ENCODE data around the gene JAZF1.

Gene JAZF1

GRCh38 chr7:28003408-28003807 is 177.2 kb downstream of the JAZF1 start:
- Histone ChIP-seq H3K4me1 (ENCODE audit: control insufficient read depth, insufficient read depth, low read length) (no peaks in the 10 kb centered on the region), H3K4me3 (ENCODE audit: low read length) (no peak overlapping the region), H3K9me3 (ENCODE audit: control insufficient read depth, low read length) (no peaks in the 10 kb centered on the region), H3K36me3 (ENCODE audit: control insufficient read depth, insufficient read depth, low read length) (no peaks in the 10 kb centered on the region), H3K27me3 (ENCODE audit: control insufficient read depth, insufficient read depth, low read length) (no peaks in the 10 kb centered on the region), H3K9ac (ENCODE audit: low read length) (no peak overlapping the region)

GRCh38 chr7:28002638-28003037 is 178.0 kb downstream of the JAZF1 start:
- H3K9me3 ChIP-seq (ENCODE audit: control insufficient read depth, low read length): no peaks in the 10 kb centered on the region
- no peaks in the 10 kb centered on the region for H3K27me3 ChIP-seq (ENCODE audit: control insufficient read depth, insufficient read depth, low read length)
- no peaks in the 10 kb centered on the region for H3K36me3 ChIP-seq (ENCODE audit: control insufficient read depth, insufficient read depth, low read length)
- H3K4me3 ChIP-seq (ENCODE audit: low read length): no peak overlapping the region
- H3K4me1 ChIP-seq (ENCODE audit: control insufficient read depth, insufficient read depth, low read length): no peaks in the 10 kb centered on the region
- no peak overlapping the region for H3K9ac ChIP-seq (ENCODE audit: low read length)

GRCh38 chr7:28001896-28002295 is 178.7 kb downstream of the JAZF1 start:
- Histone ChIP-seq H3K4me3 (ENCODE audit: low read length) (no peak overlapping the region), H3K27me3 (ENCODE audit: control insufficient read depth, insufficient read depth, low read length) (no peaks in the 10 kb centered on the region), H3K4me1 (ENCODE audit: control insufficient read depth, insufficient read depth, low read length) (no peaks in the 10 kb centered on the region), H3K9me3 (ENCODE audit: control insufficient read depth, low read length) (no peaks in the 10 kb centered on the region), H3K9ac (ENCODE audit: low read length) (no peak overlapping the region), H3K36me3 (ENCODE audit: control insufficient read depth, insufficient read depth, low read length) (no peaks in the 10 kb centered on the region)

DNA sequence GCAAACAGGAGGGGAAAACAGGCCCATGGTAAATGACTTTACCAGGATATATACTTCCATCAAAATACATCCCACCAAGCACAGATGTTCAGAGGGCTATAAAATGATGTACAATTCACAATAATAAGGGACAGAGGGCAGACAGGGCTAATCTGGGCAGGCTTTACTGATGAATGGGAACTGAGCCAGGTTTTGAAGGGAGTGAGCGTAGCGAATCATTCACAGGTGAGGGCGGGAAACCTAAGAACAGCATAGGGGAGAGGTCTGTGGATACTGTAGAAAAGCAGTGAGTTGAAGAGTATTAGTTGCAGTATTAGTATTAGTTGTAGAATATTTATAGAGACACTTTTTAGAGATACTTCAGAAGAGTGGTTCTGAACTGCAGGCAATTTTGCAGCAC is 180.8 kb downstream of the JAZF1 start:
- Histone ChIP-seq H3K9me3 (ENCODE audit: control insufficient read depth, low read length) (no peaks in the 10 kb centered on the region), H3K36me3 (ENCODE audit: control insufficient read depth, insufficient read depth, low read length) (no peaks in the 10 kb centered on the region), H3K9ac (ENCODE audit: low read length) (no peak overlapping the region), H3K4me3 (ENCODE audit: low read length) (no peak overlapping the region), H3K27me3 (ENCODE audit: control insufficient read depth, insufficient read depth, low read length) (no peaks in the 10 kb centered on the region), H3K4me1 (ENCODE audit: control insufficient read depth, insufficient read depth, low read length) (no peaks in the 10 kb centered on the region)

DNA sequence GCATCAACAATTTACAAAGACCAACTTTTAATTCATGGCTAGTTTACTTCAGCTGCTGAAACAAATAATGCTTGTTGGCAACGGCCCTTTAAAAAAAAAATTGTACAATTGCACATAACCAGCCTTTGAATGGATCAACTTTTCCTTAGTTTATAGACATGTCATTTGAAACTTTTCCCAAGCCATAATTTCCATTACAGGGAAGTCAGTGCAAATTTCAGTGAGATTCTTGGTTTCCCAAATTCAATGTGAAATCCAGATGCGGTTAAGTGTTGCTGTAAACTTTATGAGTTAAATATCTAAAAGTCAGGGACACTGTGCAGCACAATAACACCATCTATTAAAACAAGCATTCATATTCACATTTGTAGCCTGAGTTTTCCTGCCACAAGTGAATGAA is 182.2 kb downstream of the JAZF1 start:
- H3K9ac ChIP-seq (ENCODE audit: low read length): no peak overlapping the region
- H3K27me3 ChIP-seq (ENCODE audit: control insufficient read depth, insufficient read depth, low read length): no peaks in the 10 kb centered on the region
- H3K9me3 ChIP-seq (ENCODE audit: control insufficient read depth, low read length): no peaks in the 10 kb centered on the region
- no peaks in the 10 kb centered on the region for H3K36me3 ChIP-seq (ENCODE audit: control insufficient read depth, insufficient read depth, low read length)
- H3K4me1 ChIP-seq (ENCODE audit: control insufficient read depth, insufficient read depth, low read length): no peaks in the 10 kb centered on the region
- no peak overlapping the region for H3K4me3 ChIP-seq (ENCODE audit: low read length)

GRCh38 chr7:27997188-27997707 is 183.3 kb downstream of the JAZF1 start:
- Histone ChIP-seq H3K4me1 (ENCODE audit: control insufficient read depth, insufficient read depth, low read length) (no peaks in the 10 kb centered on the region), H3K9ac (ENCODE audit: low read length) (no peak overlapping the region), H3K4me3 (ENCODE audit: low read length) (no peak overlapping the region), H3K9me3 (ENCODE audit: control insufficient read depth, low read length) (no peaks in the 10 kb centered on the region), H3K27me3 (ENCODE audit: control insufficient read depth, insufficient read depth, low read length) (no peaks in the 10 kb centered on the region), H3K36me3 (ENCODE audit: control insufficient read depth, insufficient read depth, low read length) (no peaks in the 10 kb centered on the region)

GRCh38 chr7:27996141-27996540 is 184.5 kb downstream of the JAZF1 start:
- no peaks in the 10 kb centered on the region for H3K9me3 ChIP-seq (ENCODE audit: control insufficient read depth, low read length)
- no peak overlapping the region for H3K9ac ChIP-seq (ENCODE audit: low read length)
- H3K36me3 ChIP-seq (ENCODE audit: control insufficient read depth, insufficient read depth, low read length): no peaks in the 10 kb centered on the region
- no peak overlapping the region for H3K4me3 ChIP-seq (ENCODE audit: low read length)
- H3K4me1 ChIP-seq (ENCODE audit: control insufficient read depth, insufficient read depth, low read length): no peaks in the 10 kb centered on the region
- no peaks in the 10 kb centered on the region for H3K27me3 ChIP-seq (ENCODE audit: control insufficient read depth, insufficient read depth, low read length)

- no peaks in the 10 kb centered on the region for H3K36me3 ChIP-seq (ENCODE audit: control insufficient read depth, insufficient read depth, low read length)
- H3K27me3 ChIP-seq (ENCODE audit: control insufficient read depth, insufficient read depth, low read length): no peaks in the 10 kb centered on the region
- H3K4me3 ChIP-seq (ENCODE audit: low read length): no peak overlapping the region
- H3K9ac ChIP-seq (ENCODE audit: low read length): no peak overlapping the region
- H3K9me3 ChIP-seq (ENCODE audit: control insufficient read depth, low read length): no peaks in the 10 kb centered on the region
- H3K4me1 ChIP-seq (ENCODE audit: control insufficient read depth, insufficient read depth, low read length): no peaks in the 10 kb centered on the region
Measured at GRCh38 chr7:27995228-27995627, 185.4 kb downstream of the JAZF1 start.

GRCh38 chr7:27994639-27995038 is 186.0 kb downstream of the JAZF1 start:
- Histone ChIP-seq H3K4me1 (ENCODE audit: control insufficient read depth, insufficient read depth, low read length) (no peaks in the 10 kb centered on the region), H3K9me3 (ENCODE audit: control insufficient read depth, low read length) (no peaks in the 10 kb centered on the region), H3K9ac (ENCODE audit: low read length) (no peak overlapping the region), H3K27me3 (ENCODE audit: control insufficient read depth, insufficient read depth, low read length) (no peaks in the 10 kb centered on the region), H3K4me3 (ENCODE audit: low read length) (no peak overlapping the region), H3K36me3 (ENCODE audit: control insufficient read depth, insufficient read depth, low read length) (no peaks in the 10 kb centered on the region)

- Histone ChIP-seq H3K9me3 (ENCODE audit: control insufficient read depth, low read length) (no peaks in the 10 kb centered on the region), H3K9ac (ENCODE audit: low read length) (no peak overlapping the region), H3K4me1 (ENCODE audit: control insufficient read depth, insufficient read depth, low read length) (no peaks in the 10 kb centered on the region), H3K27me3 (ENCODE audit: control insufficient read depth, insufficient read depth, low read length) (no peaks in the 10 kb centered on the region), H3K4me3 (ENCODE audit: low read length) (no peak overlapping the region), H3K36me3 (ENCODE audit: control insufficient read depth, insufficient read depth, low read length) (no peaks in the 10 kb centered on the region)
Measured at GRCh38 chr7:27992755-27993493, 187.7 kb downstream of the JAZF1 start.

- Histone ChIP-seq H3K4me1 (ENCODE audit: control insufficient read depth, insufficient read depth, low read length) (no peaks in the 10 kb centered on the region), H3K27me3 (ENCODE audit: control insufficient read depth, insufficient read depth, low read length) (no peaks in the 10 kb centered on the region), H3K9ac (ENCODE audit: low read length) (no peak overlapping the region), H3K4me3 (ENCODE audit: low read length) (no peak overlapping the region), H3K9me3 (ENCODE audit: control insufficient read depth, low read length) (no peaks in the 10 kb centered on the region), H3K36me3 (ENCODE audit: control insufficient read depth, insufficient read depth, low read length) (no peaks in the 10 kb centered on the region)
Measured at GRCh38 chr7:27992097-27992496, 188.5 kb downstream of the JAZF1 start.

DNA sequence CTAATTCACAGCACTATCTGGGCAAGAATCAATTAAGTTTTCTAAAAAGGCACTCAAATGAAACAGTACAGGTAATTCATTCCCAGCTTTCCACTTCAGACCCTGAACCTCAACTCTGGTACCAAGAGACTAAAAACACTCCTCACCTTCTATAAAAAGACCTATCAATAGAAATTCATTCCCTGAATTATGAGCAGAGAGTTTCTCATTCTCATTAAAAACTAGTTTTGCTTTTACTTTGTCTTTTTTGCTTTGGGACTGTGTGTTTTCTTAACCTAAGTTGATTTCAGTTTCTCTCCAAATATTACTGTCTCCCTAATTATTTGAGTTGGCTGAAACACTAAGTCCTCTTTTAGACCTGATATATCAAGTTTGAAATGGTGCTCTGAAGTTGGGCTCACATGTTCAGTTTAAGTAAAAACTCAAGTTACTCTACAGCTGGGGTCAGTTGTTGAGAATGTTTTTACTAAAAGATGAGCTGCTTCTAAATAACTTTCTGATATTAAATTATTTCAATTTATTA is 189.5 kb downstream of the JAZF1 start:
- no peaks in the 10 kb centered on the region for H3K27me3 ChIP-seq (ENCODE audit: control insufficient read depth, insufficient read depth, low read length)
- no peaks in the 10 kb centered on the region for H3K36me3 ChIP-seq (ENCODE audit: control insufficient read depth, insufficient read depth, low read length)

More for the DNA sequence above, 189.5 kb downstream of the JAZF1 start:
- Histone ChIP-seq H3K4me1 (ENCODE audit: control insufficient read depth, insufficient read depth, low read length) (no peaks in the 10 kb centered on the region), H3K9ac (ENCODE audit: low read length) (no peak overlapping the region), H3K9me3 (ENCODE audit: control insufficient read depth, low read length) (no peaks in the 10 kb centered on the region), H3K4me3 (ENCODE audit: low read length) (no peak overlapping the region)
